Measurements from ENCODE around the gene CDK10.

The CDK10 gene

DNA sequence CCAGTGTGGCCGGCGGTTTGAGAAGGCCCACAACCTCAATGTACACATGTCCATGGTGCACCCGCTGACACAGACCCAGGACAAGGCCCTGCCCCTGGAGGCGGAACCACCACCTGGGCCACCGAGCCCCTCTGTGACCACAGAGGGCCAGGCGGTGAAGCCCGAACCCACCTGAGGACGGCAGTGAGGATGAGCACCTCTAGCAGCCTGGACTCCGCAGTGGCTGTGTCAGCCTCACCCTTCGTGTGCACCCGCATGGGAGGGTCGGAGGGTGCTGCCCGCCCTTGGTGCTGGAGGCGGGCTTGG lies 51.5 kb downstream of the CDK10 start:
- DNase-seq, result no peak

GRCh38 chr16:89738538-89739317 lies 52.2 kb downstream of the CDK10 start:
- DNase-seq, result no peak

- no peak for DNase-seq
Measured at GRCh38 chr16:89739383-89739782, 52.9 kb downstream of the CDK10 start.

- no peak for DNase-seq
Measured at GRCh38 chr16:89741342-89742014, 55.0 kb downstream of the CDK10 start.

GRCh38 chr16:89742948-89743347 lies 56.5 kb downstream of the CDK10 start:
- DNase-seq, result no peak

DNA sequence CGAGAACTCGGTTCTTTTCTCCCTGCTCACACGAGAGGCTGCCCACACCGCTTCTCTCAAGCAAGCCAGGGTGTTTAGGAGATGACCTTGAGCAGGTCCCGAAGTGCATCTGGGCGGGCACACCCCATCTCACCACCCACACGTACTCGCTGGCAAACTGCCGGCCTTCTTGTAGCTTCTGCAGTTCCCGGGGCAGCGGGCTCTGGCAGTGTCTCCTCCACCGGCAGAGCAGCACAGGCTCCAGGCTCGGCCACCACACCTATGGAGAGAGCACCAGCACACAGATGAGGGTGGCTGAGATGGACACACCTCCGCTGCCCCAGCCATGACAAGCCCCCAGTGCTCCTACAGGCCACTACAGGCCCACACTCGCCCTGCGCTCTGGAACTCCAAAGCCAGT lies 58.3 kb downstream of the CDK10 start:
- no peak for DNase-seq
